ENCODE data around the gene HSPBP1. TPM values are rescaled to one million over a fixed set of nuclear protein-coding genes. Genes with fewer than 3 reads are reported as not detected.

HSPBP1 gene
- total RNA-seq, 1 experiment from 2014 or later = 65.2 TPM

DNA sequence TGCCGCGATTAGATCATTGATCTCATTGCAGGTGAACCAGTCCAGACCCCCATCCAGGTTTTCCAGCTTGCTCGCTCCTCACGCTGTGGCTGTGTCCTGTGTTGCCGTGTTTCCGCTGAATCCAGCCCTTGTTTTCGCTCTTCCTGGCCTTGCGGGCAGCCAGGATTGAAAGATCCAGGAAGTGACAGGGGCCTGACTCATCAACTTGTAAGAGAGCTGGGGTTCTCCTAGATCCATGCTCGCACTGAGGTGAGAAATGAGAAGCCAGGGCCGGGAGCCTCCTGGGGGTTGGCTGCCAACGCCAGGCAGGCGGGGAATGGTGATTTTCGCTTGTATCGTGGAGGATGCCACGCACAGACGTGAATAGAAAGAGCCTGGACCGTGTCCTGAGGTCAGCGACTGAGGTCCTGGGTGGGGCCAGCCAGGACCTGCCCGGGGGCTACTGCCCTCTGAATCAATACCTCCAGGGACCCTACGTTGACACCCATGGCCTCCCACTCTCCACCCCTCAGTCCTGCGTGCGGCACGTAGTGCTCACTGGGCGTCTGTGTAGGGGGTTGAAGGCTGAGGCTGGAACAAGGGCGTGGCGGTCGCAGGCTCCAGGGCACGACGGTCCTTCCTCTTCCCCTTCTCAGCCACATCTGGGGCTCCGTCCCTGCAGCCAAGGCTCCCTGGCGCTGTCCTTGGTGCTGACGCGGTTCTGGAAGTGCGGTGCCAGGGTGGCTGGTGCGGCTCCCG is 63.3 kb downstream of the HSPBP1 start:
- ChIA-PET POLR2A (interaction anchor here (0.6 to 1.1 kb wide), 4 partner anchors 37 to 202 kb away, joined by 3 to 6 read pairs (median 4); partner anchors contain the start of gene SYT5), CTCF (interaction anchor here (0.7 to 1.1 kb wide), 3 partner anchors 37 to 76 kb away, joined by 3 to 5 read pairs (median 4); partner anchors contain the start of genes DNAAF3 and SYT5)
- peak overlapping the region; percentile 85 for H3K4me3 Mint-ChIP-seq
- H3K27me3 Mint-ChIP-seq (ENCODE audit: low read depth) = peaks cover 37% of the 10 kb centered on the region
- DNase-seq (ENCODE audit: low spot score) = peak; percentile 92
- peaks cover 4% of the 10 kb centered on the region for H3K4me1 Mint-ChIP-seq
- H3K36me3 Mint-ChIP-seq = peaks cover 9% of the 10 kb centered on the region
- ATAC-seq = peak; percentile 89
- H3K9me3 Mint-ChIP-seq = peaks cover 53% of the 10 kb centered on the region
- H3K27ac Mint-ChIP-seq = peak overlapping the region; percentile 81
- TF ChIP-seq STAT6 (CRISPR knock-in tag; conservative IDR thresholded peaks at IDR 0.05; ENCODE audit: low read depth) = no peak
- peak; percentile 98 for TF ChIP-seq SMAD3 (CRISPR knock-in tag; IDR thresholded peaks at IDR 0.05; ENCODE audit: borderline replicate concordance)
- peak; percentile 88 for TF ChIP-seq MAX (CRISPR knock-in tag; IDR thresholded peaks at IDR 0.05)
- no peak for TF ChIP-seq MXD4 (CRISPR knock-in tag; IDR thresholded peaks at IDR 0.05; ENCODE audit: borderline replicate concordance)
- no peak for TF ChIP-seq JAZF1 (CRISPR knock-in tag; IDR thresholded peaks at IDR 0.05)
- no peak for TF ChIP-seq NR3C1 (CRISPR knock-in tag; conservative IDR thresholded peaks at IDR 0.05; ENCODE audit: low read depth)
- TF ChIP-seq NFYB (CRISPR knock-in tag; conservative IDR thresholded peaks at IDR 0.05; ENCODE audit: low read depth) = peak; percentile 52
- TF ChIP-seq, protein P1, sequence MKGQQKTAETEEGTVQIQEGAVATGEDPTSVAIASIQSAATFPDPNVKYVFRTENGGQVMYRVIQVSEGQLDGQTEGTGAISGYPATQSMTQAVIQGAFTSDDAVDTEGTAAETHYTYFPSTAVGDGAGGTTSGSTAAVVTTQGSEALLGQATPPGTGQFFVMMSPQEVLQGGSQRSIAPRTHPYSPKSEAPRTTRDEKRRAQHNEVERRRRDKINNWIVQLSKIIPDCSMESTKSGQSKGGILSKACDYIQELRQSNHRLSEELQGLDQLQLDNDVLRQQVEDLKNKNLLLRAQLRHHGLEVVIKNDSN (CRISPR knock-in tag; IDR thresholded peaks at IDR 0.05) = peak; percentile 86
- TF ChIP-seq GRHL2 (CRISPR knock-in tag; IDR thresholded peaks at IDR 0.05; ENCODE audit: insufficient replicate concordance, severe bottlenecking) = no peak
- peak; percentile 99 for TF ChIP-seq FOXP1 (CRISPR knock-in tag; IDR thresholded peaks at IDR 0.05; ENCODE audit: borderline replicate concordance)
- TF ChIP-seq, protein P2, sequence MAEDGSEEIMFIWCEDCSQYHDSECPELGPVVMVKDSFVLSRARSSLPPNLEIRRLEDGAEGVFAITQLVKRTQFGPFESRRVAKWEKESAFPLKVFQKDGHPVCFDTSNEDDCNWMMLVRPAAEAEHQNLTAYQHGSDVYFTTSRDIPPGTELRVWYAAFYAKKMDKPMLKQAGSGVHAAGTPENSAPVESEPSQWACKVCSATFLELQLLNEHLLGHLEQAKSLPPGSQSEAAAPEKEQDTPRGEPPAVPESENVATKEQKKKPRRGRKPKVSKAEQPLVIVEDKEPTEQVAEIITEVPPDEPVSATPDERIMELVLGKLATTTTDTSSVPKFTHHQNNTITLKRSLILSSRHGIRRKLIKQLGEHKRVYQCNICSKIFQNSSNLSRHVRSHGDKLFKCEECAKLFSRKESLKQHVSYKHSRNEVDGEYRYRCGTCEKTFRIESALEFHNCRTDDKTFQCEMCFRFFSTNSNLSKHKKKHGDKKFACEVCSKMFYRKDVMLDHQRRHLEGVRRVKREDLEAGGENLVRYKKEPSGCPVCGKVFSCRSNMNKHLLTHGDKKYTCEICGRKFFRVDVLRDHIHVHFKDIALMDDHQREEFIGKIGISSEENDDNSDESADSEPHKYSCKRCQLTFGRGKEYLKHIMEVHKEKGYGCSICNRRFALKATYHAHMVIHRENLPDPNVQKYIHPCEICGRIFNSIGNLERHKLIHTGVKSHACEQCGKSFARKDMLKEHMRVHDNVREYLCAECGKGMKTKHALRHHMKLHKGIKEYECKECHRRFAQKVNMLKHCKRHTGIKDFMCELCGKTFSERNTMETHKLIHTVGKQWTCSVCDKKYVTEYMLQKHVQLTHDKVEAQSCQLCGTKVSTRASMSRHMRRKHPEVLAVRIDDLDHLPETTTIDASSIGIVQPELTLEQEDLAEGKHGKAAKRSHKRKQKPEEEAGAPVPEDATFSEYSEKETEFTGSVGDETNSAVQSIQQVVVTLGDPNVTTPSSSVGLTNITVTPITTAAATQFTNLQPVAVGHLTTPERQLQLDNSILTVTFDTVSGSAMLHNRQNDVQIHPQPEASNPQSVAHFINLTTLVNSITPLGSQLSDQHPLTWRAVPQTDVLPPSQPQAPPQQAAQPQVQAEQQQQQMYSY (CRISPR knock-in tag; IDR thresholded peaks at IDR 0.05) = peak; percentile 100
- TF ChIP-seq, protein P3, sequence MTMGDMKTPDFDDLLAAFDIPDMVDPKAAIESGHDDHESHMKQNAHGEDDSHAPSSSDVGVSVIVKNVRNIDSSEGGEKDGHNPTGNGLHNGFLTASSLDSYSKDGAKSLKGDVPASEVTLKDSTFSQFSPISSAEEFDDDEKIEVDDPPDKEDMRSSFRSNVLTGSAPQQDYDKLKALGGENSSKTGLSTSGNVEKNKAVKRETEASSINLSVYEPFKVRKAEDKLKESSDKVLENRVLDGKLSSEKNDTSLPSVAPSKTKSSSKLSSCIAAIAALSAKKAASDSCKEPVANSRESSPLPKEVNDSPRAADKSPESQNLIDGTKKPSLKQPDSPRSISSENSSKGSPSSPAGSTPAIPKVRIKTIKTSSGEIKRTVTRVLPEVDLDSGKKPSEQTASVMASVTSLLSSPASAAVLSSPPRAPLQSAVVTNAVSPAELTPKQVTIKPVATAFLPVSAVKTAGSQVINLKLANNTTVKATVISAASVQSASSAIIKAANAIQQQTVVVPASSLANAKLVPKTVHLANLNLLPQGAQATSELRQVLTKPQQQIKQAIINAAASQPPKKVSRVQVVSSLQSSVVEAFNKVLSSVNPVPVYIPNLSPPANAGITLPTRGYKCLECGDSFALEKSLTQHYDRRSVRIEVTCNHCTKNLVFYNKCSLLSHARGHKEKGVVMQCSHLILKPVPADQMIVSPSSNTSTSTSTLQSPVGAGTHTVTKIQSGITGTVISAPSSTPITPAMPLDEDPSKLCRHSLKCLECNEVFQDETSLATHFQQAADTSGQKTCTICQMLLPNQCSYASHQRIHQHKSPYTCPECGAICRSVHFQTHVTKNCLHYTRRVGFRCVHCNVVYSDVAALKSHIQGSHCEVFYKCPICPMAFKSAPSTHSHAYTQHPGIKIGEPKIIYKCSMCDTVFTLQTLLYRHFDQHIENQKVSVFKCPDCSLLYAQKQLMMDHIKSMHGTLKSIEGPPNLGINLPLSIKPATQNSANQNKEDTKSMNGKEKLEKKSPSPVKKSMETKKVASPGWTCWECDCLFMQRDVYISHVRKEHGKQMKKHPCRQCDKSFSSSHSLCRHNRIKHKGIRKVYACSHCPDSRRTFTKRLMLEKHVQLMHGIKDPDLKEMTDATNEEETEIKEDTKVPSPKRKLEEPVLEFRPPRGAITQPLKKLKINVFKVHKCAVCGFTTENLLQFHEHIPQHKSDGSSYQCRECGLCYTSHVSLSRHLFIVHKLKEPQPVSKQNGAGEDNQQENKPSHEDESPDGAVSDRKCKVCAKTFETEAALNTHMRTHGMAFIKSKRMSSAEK (CRISPR knock-in tag; IDR thresholded peaks at IDR 0.05; ENCODE audit: borderline replicate concordance) = no peak
- TF ChIP-seq, protein P4, sequence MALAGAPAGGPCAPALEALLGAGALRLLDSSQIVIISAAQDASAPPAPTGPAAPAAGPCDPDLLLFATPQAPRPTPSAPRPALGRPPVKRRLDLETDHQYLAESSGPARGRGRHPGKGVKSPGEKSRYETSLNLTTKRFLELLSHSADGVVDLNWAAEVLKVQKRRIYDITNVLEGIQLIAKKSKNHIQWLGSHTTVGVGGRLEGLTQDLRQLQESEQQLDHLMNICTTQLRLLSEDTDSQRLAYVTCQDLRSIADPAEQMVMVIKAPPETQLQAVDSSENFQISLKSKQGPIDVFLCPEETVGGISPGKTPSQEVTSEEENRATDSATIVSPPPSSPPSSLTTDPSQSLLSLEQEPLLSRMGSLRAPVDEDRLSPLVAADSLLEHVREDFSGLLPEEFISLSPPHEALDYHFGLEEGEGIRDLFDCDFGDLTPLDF (CRISPR knock-in tag; IDR thresholded peaks at IDR 0.05) = 0 out of 2 replicates have a peak, but pooled peaks have one; percentile 41
- no peak for TF ChIP-seq PRRX2 (CRISPR knock-in tag; IDR thresholded peaks at IDR 0.05)
- TF ChIP-seq JUN (CRISPR knock-in tag; IDR thresholded peaks at IDR 0.05) = peak; percentile 97
- TF ChIP-seq FOXP4 (CRISPR knock-in tag; IDR thresholded peaks at IDR 0.05) = peak; percentile 98
- no peak; the same call in 1 of the 2 replicates for TF ChIP-seq TP53 (CRISPR knock-in tag; IDR thresholded peaks at IDR 0.05)
